HEK293 (cell line): ENCODE results near the gene PPP2R1B.

Experiments used
- CTCF ChIA-PET: fragments of 350-600 bp; formaldehyde crosslinking; extraction: SDS; loops from one replicate; lab custom pipeline; 2021; ENCODE audit warnings: antibody characterized with exemption; lab: Yijun Ruan, JAX
- POLR2A ChIA-PET: fragments of 300-600 bp; formaldehyde crosslinking; extraction: SDS; loops from one replicate; lab custom pipeline; 2020; ENCODE audit warnings: antibody characterized with exemption, inconsistent platforms; lab: Yijun Ruan, JAX
- H3K27ac ChIP-seq: fragments of 200-500 bp; sonication (Bioruptor generic); 2 replicates; pipeline ENCODE4 v1.5.1; 2014; ENCODE audit warnings: low read depth, low read length, control low read depth, inconsistent platforms; ENCODE audit errors: extremely low read depth
- H3K36me3 ChIP-seq, 2 experiments: fragments of 200-500 bp in 1 of 2; sonication (Bioruptor generic) in 1 of 2; 1 replicate in 1 of 2; 2 replicates in 1 of 2; pipeline ENCODE4 v1.5.1; 2014 to 2017; ENCODE audit warnings: inconsistent platforms in 2 of 2, low read length in 2 of 2; ENCODE audit not compliant: control insufficient read depth in 2 of 2, insufficient read depth in 1 of 2
- H3K4me1 ChIP-seq: fragments of 200-500 bp; sonication (Bioruptor generic); 2 replicates; pipeline ENCODE4 v1.5.1; 2014; ENCODE audit warnings: mild to moderate bottlenecking, low read length, inconsistent platforms; ENCODE audit not compliant: control insufficient read depth, insufficient read depth
- H3K4me3 ChIP-seq: 2 replicates; pipeline ENCODE4 v1.5.1; 2011; ENCODE audit warnings: low read depth, mild to moderate bottlenecking, control low read depth, low read length, moderate library complexity
- H3K9me3 ChIP-seq: fragments of 200-500 bp; sonication (Bioruptor generic); 2 replicates; pipeline ENCODE4 v1.5.1; 2014; ENCODE audit warnings: low read depth, low read length, inconsistent platforms; ENCODE audit not compliant: control insufficient read depth, insufficient read depth
- ATF2 ChIP-seq: fragments of 450-650 bp; formaldehyde crosslinking; IDR thresholded peaks from 2 replicates; pipeline ENCODE4 v1.5.1; 2016; ENCODE audit warnings: missing biosample characterization, missing genetic modification characterization, low read depth
- HOXA7 ChIP-seq: sonication (generic); formaldehyde crosslinking; IDR thresholded peaks from 2 replicates; pipeline ENCODE4 v1.8.1; 2022; ENCODE audit warnings: missing genetic modification reagents, borderline replicate concordance
- HOXC10 ChIP-seq: sonication (generic); formaldehyde crosslinking; IDR thresholded peaks from 2 replicates; pipeline ENCODE4 v1.8.1; 2023; ENCODE audit warnings: mild to moderate bottlenecking, missing genetic modification reagents
- KLF1 ChIP-seq: fragments of 450-650 bp; formaldehyde crosslinking; IDR thresholded peaks from 2 replicates; pipeline ENCODE4 v1.5.1; 2016; ENCODE audit warnings: missing biosample characterization, missing genetic modification characterization
- KLF7 ChIP-seq: fragments of 450-650 bp; formaldehyde crosslinking; IDR thresholded peaks from 2 replicates; pipeline ENCODE4 v1.5.1; 2016; ENCODE audit warnings: missing biosample characterization, missing genetic modification characterization, borderline replicate concordance
- PBX3 ChIP-seq: sonication (generic); formaldehyde crosslinking; IDR thresholded peaks from 2 replicates; pipeline ENCODE4 v1.8.1; 2022; ENCODE audit warnings: mild to moderate bottlenecking, moderate library complexity, missing genetic modification reagents
- PRDM4 ChIP-seq: fragments of 450-650 bp; formaldehyde crosslinking; IDR thresholded peaks from 2 replicates; pipeline ENCODE4 v1.5.1; 2017; ENCODE audit warnings: missing biosample characterization, missing genetic modification characterization
- SCRT2 ChIP-seq: fragments of 450-650 bp; formaldehyde crosslinking; IDR thresholded peaks from 2 replicates; pipeline ENCODE4 v1.5.1; 2016; ENCODE audit warnings: missing biosample characterization, missing genetic modification characterization
- SETDB1 ChIP-seq: IDR thresholded peaks from one replicate; pipeline ENCODE4 v1.6.1; 2017; ENCODE audit warnings: mild to moderate bottlenecking, low read length, moderate library complexity, mixed read lengths; ENCODE audit not compliant: insufficient read length
- TCF7L2 ChIP-seq: IDR thresholded peaks from 2 replicates; pipeline ENCODE4 v1.6.1; 2011; ENCODE audit warnings: low read depth, mild to moderate bottlenecking, inconsistent platforms, low read length, moderate library complexity, borderline replicate concordance
- TRIM28 ChIP-seq: IDR thresholded peaks from 2 replicates; pipeline ENCODE4 v1.6.1; 2011; ENCODE audit warnings: low read length, control low read depth, borderline replicate concordance
- ZBTB26 ChIP-seq: fragments of 450-650 bp; formaldehyde crosslinking; optimal IDR thresholded peaks from 2 replicates; pipeline ENCODE3; 2016; ENCODE audit warnings: missing biosample characterization, mild to moderate bottlenecking, missing genetic modification characterization
- ZFP3 ChIP-seq: fragments of 450-650 bp; formaldehyde crosslinking; IDR thresholded peaks from 2 replicates; pipeline ENCODE4 v1.5.1; 2016; ENCODE audit warnings: low read depth, missing biosample characterization, missing genetic modification characterization
- ZNF10 ChIP-seq: fragments of 450-650 bp; formaldehyde crosslinking; IDR thresholded peaks from 2 replicates; pipeline ENCODE4 v1.5.1; 2017; ENCODE audit warnings: missing biosample characterization, missing genetic modification characterization
- ZNF169 ChIP-seq: fragments of 450-650 bp; formaldehyde crosslinking; IDR thresholded peaks from 2 replicates; pipeline ENCODE4 v1.5.1; 2016; ENCODE audit warnings: missing biosample characterization, missing genetic modification characterization
- ZNF174 ChIP-seq: fragments of 450-650 bp; formaldehyde crosslinking; IDR thresholded peaks from 2 replicates; pipeline ENCODE4 v1.5.0; 2017; ENCODE audit warnings: missing biosample characterization, mild to moderate bottlenecking, missing genetic modification characterization
- ZNF184 ChIP-seq: fragments of 450-650 bp; IDR thresholded peaks from 2 replicates; pipeline ENCODE4 v1.5.1; 2018; ENCODE audit warnings: missing biosample characterization, mild to moderate bottlenecking, missing genetic modification characterization
- ZNF211 ChIP-seq: fragments of 450-650 bp; formaldehyde crosslinking; IDR thresholded peaks from 2 replicates; pipeline ENCODE4 v1.5.1; 2016; ENCODE audit warnings: low read depth, missing biosample characterization, missing genetic modification characterization
- ZNF214 ChIP-seq: fragments of 450-650 bp; formaldehyde crosslinking; IDR thresholded peaks from 2 replicates; pipeline ENCODE4 v1.5.1; 2017; ENCODE audit warnings: missing biosample characterization, mild to moderate bottlenecking, missing genetic modification characterization, borderline replicate concordance
- ZNF394 ChIP-seq: fragments of 450-650 bp; formaldehyde crosslinking; IDR thresholded peaks from 2 replicates; pipeline ENCODE4 v1.5.1; 2016; ENCODE audit warnings: missing biosample characterization, missing genetic modification characterization, mild to moderate bottlenecking, moderate library complexity, borderline replicate concordance
- ZNF510 ChIP-seq: fragments of 450-650 bp; formaldehyde crosslinking; IDR thresholded peaks from 2 replicates; pipeline ENCODE4 v1.5.1; 2018; ENCODE audit warnings: mild to moderate bottlenecking, missing genetic modification characterization, missing biosample characterization; ENCODE audit not compliant: insufficient replicate concordance
- ZNF544 ChIP-seq: fragments of 450-650 bp; formaldehyde crosslinking; IDR thresholded peaks from 2 replicates; pipeline ENCODE4 v1.5.0; 2017; ENCODE audit warnings: missing biosample characterization, missing genetic modification characterization
- ZNF548 ChIP-seq: fragments of 450-650 bp; formaldehyde crosslinking; IDR thresholded peaks from 2 replicates; pipeline ENCODE4 v1.5.1; 2016; ENCODE audit warnings: missing biosample characterization, missing genetic modification characterization
- ZNF549 ChIP-seq: fragments of 450-650 bp; IDR thresholded peaks from 2 replicates; pipeline ENCODE4 v1.5.1; 2018; ENCODE audit warnings: missing biosample characterization, missing genetic modification characterization, mild to moderate bottlenecking, inconsistent platforms, moderate library complexity
- ZNF560 ChIP-seq: fragments of 450-650 bp; formaldehyde crosslinking; IDR thresholded peaks from 2 replicates; pipeline ENCODE4 v1.5.1; 2017; ENCODE audit warnings: missing biosample characterization, missing genetic modification characterization, borderline replicate concordance
- ZNF561 ChIP-seq: fragments of 450-650 bp; IDR thresholded peaks from 2 replicates; pipeline ENCODE4 v1.5.1; 2018; ENCODE audit warnings: missing biosample characterization, missing genetic modification characterization, borderline replicate concordance
- ZNF596 ChIP-seq: fragments of 450-650 bp; IDR thresholded peaks from 2 replicates; pipeline ENCODE4 v1.5.0; 2018; ENCODE audit warnings: missing biosample characterization, mild to moderate bottlenecking, missing genetic modification characterization, moderate library complexity
- ZNF610 ChIP-seq: fragments of 450-650 bp; formaldehyde crosslinking; IDR thresholded peaks from 2 replicates; pipeline ENCODE4 v1.5.1; 2016; ENCODE audit warnings: missing biosample characterization, missing genetic modification characterization, borderline replicate concordance
- ZNF660 ChIP-seq: fragments of 450-650 bp; IDR thresholded peaks from 2 replicates; pipeline ENCODE4 v1.5.1; 2018; ENCODE audit warnings: missing biosample characterization, mild to moderate bottlenecking, missing genetic modification characterization
- ZNF76 ChIP-seq: fragments of 450-650 bp; formaldehyde crosslinking; IDR thresholded peaks from 2 replicates; pipeline ENCODE4; 2016; ENCODE audit warnings: low read depth, missing biosample characterization, missing genetic modification characterization, borderline replicate concordance
- ZNF768 ChIP-seq: fragments of 450-650 bp; formaldehyde crosslinking; IDR thresholded peaks from 2 replicates; pipeline ENCODE4 v1.5.1; 2018; ENCODE audit warnings: missing biosample characterization, mild to moderate bottlenecking, missing genetic modification characterization

The PPP2R1B gene

GRCh38 chr11:111797145-111797581 lies 31.0 kb upstream of the PPP2R1B start (continued):
- TF ChIP-seq ZFP3 (no peak), ZNF214 (no peak), ZNF596 (no peak), ZNF561 (tag by site-specific recombination) (no peak), ZNF544 (tag by site-specific recombination) (no peak), TCF7L2 (no peak), TRIM28 (peak; percentile 84; the same call in 1 of the 2 replicates), ZNF169 (no peak), ZNF549 (tag by site-specific recombination) (peak; percentile 29; the same call in 1 of the 2 replicates), ZNF660 (tag by site-specific recombination) (0 out of 2 replicates have a peak, but pooled peaks have one; percentile 54), ZNF510 (tag by site-specific recombination) (peak; percentile 31), ZNF174 (tag by site-specific recombination) (no peak), ZBTB26 (tag by site-specific recombination) (no peak), ZNF211 (tag by site-specific recombination) (no peak), KLF7 (tag by site-specific recombination) (no peak), HOXC10 (no peak), ZNF560 (tag by site-specific recombination) (no peak), ZNF768 (tag by site-specific recombination) (no peak), PBX3 (CRISPR knock-in tag) (no peak), ZNF184 (tag by site-specific recombination) (no peak), ZNF76 (no peak), KLF1 (tag by site-specific recombination) (no peak)

- Histone ChIP-seq H3K9me3 (no peaks in the 10 kb centered on the region), H3K36me3 (peaks cover 0 to 21% of the 10 kb centered on the region in 2 experiments; a peak in 1 of 3 replicates), H3K4me3 (no peak overlapping the region), H3K27ac (no peak overlapping the region), H3K4me1 (no peaks in the 10 kb centered on the region)
- CTCF ChIA-PET = interaction anchor here (0.6 to 2.7 kb wide), 3 partner anchors 19 to 1196 kb away, joined by 3 to 12 read pairs (median 3); no protein-coding TSS in a partner anchor
- TF ChIP-seq ZNF610 (tag by site-specific recombination) (no peak), ZNF548 (no peak), HOXA7 (CRISPR knock-in tag) (no peak), SCRT2 (no peak), ZNF394 (tag by site-specific recombination) (no peak), ATF2 (tag by site-specific recombination) (no peak), PRDM4 (tag by site-specific recombination) (no peak), ZNF211 (tag by site-specific recombination) (no peak), SETDB1 (no peak), ZNF10 (tag by site-specific recombination) (no peak)
- POLR2A ChIA-PET = no interaction called here
Measured at GRCh38 chr11:111796696-111797095, 30.5 kb upstream of the PPP2R1B start.
